Measurements from ENCODE around the gene TFPI.
A peak's percentile ranks its signal among the peaks of the same experiment; 100 is the strongest.

The TFPI gene

DNA sequence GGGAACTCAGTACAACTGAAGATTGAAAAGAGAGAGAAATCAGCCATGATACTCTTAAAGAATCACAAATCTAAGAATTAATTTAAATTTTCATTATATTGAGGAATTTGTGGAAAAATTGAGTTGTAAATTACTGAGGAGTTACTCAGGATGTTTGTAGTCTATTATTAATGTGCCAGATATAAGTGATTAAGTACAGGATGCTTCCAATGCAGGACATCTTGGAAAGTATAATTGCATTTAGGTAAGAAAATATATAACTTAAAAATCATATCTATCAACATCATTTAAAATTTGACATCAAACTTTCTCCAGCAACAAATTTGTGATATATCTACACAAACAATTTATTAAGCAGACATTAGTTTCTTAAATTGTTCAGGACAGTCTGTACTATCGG is 107.5 kb downstream of the TFPI start:
- no peak for DNase-seq (ENCODE audit: low read depth)
- H3K4me3 ChIP-seq (ENCODE audit: low read depth, low read length) = peak overlapping the region; percentile 58
- TF ChIP-seq CTCF (IDR thresholded peaks at IDR 0.05; ENCODE audit: insufficient read depth, low read depth, low read length, missing control alignments) = no peak

DNA sequence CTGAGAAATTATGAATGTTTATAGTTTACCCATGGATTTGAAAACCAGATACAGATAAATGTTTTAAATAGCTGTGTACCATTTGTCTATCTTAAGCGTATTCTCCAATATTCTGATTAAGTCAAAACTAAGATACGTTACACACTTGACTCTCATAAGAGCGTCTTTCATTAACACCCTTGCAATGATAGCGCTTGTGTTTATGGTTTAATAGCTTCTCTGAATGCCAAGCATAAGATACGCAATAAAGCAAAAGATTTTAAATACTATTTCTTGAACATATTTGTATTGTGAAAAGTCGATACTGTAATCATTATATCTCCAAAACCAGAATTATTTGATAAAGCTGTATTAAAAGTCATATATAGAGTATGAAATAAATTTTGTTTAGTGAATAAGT is 109.2 kb downstream of the TFPI start:
- no peak overlapping the region for H3K4me3 ChIP-seq (ENCODE audit: low read depth, low read length)
- no peak for TF ChIP-seq CTCF (IDR thresholded peaks at IDR 0.05; ENCODE audit: insufficient read depth, low read depth, low read length, missing control alignments)
- no peak for DNase-seq (ENCODE audit: low read depth)

GRCh38 chr2:187442778-187443177 is 111.5 kb downstream of the TFPI start:
- TF ChIP-seq CTCF (IDR thresholded peaks at IDR 0.05; ENCODE audit: insufficient read depth, low read depth, low read length, missing control alignments) = no peak
- DNase-seq (ENCODE audit: low read depth) = no peak
- H3K4me3 ChIP-seq (ENCODE audit: low read depth, low read length) = no peak overlapping the region

DNA sequence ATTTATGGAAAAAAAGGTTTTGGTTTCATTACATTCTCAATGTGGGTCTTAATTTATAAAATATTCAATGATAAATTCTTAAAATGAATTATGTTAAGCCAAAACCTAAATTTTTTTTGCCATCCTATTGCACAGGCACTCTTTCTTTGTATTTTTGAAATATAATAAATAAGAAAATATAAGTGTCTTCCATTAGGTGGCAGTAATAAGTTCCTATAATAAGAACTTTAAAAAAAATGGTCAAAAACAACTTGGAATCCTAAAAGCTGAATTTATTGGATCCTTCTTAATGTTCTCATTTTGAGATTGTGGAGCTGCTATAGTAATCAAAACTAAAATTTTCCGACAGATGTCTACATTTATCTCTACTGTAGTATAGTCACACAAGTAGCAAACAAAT is 111.9 kb downstream of the TFPI start:
- TF ChIP-seq CTCF (IDR thresholded peaks at IDR 0.05; ENCODE audit: insufficient read depth, low read depth, low read length, missing control alignments) = no peak
- no peak for DNase-seq (ENCODE audit: low read depth)
- no peak overlapping the region for H3K4me3 ChIP-seq (ENCODE audit: low read depth, low read length)

DNA sequence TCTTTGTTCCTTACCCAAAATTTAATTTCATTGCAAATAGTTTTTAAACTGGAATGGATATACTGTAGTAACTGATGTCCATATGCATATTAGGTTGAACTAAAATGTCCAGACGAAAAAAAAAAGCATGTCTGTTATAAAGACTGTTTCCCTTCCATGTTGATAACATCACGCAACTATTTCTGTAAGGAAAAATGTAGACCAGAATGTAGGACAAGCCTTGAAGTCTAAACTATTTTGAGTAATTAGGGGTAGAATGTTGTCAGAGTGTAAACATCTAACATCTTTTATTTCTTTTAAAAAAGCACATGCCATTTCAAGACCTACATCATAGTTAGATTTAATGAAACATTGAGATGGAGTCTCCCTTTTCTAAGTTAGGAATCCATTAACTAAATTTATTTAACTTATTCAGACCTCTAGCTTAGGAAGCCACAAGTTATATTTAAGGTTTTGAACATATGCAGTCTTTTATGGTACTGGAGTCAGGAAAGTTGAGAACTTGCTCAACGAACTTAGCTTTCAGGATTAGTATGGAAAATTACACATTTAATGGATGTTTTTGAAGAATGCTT is 114.0 kb downstream of the TFPI start:
- no peak for DNase-seq (ENCODE audit: low read depth)
- no peak overlapping the region for H3K4me3 ChIP-seq (ENCODE audit: low read depth, low read length)
- no peak for TF ChIP-seq CTCF (IDR thresholded peaks at IDR 0.05; ENCODE audit: insufficient read depth, low read depth, low read length, missing control alignments)

DNA sequence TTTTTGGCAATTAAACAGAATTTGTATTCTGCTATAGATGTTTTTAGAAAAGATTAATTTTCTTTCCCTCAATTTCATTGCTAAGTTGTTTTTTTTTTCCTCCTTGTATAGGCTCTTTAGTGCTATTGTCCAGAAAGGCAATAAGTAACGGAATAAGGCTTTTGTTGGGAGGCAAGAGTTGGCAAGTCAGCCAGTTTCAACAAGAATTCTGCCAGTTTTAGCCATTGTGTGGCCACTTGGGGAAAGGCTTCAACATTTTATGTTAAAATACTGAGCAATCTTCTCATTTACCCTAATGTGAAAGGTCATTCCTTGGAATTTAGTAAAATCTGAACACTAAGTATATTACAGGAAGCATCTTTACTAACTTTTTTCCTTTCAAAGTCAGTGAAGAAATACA is 115.8 kb downstream of the TFPI start:
- TF ChIP-seq CTCF (IDR thresholded peaks at IDR 0.05; ENCODE audit: insufficient read depth, low read depth, low read length, missing control alignments) = no peak

GRCh38 chr2:187435756-187436155 is 118.5 kb downstream of the TFPI start:
- no peak for DNase-seq (ENCODE audit: low read depth)
- no peak overlapping the region for H3K4me3 ChIP-seq (ENCODE audit: low read depth, low read length)
- TF ChIP-seq CTCF (IDR thresholded peaks at IDR 0.05; ENCODE audit: insufficient read depth, low read depth, low read length, missing control alignments) = no peak

More for the DNA sequence above, 115.8 kb downstream of the TFPI start:
- no peak for DNase-seq (ENCODE audit: low read depth)
- H3K4me3 ChIP-seq (ENCODE audit: low read depth, low read length) = no peak overlapping the region
